GM18520 (cell line): Measurements from ENCODE around the gene AGAP1.

Source experiments
- ATAC-seq: cut with Tn5 transposase; IDR thresholded peaks from one replicate; pipeline ENCODE4 v1.9.1; 2021; ENCODE audit not compliant: unreplicated experiment

The AGAP1 gene

GRCh38 chr2:235605312-235606003, 111.6 kb downstream of the AGAP1 start:
- no peak for ATAC-seq

- no peak for ATAC-seq
These were observed 112.3 kb downstream of the AGAP1 start for GRCh38 chr2:235606004-235606715.

- ATAC-seq: no peak
These were observed 113.8 kb downstream of the AGAP1 start for GRCh38 chr2:235607546-235608199.

GRCh38 chr2:235608200-235608887, 114.5 kb downstream of the AGAP1 start:
- ATAC-seq: no peak

GRCh38 chr2:235609321-235609720, 115.5 kb downstream of the AGAP1 start:
- ATAC-seq: no peak

GRCh38 chr2:235609746-235610145, 115.9 kb downstream of the AGAP1 start:
- ATAC-seq: no peak

GRCh38 chr2:235610696-235611257, 116.9 kb downstream of the AGAP1 start:
- no peak for ATAC-seq

GRCh38 chr2:235611349-235611748, 117.5 kb downstream of the AGAP1 start:
- no peak for ATAC-seq

GRCh38 chr2:235611756-235612155, 117.9 kb downstream of the AGAP1 start:
- ATAC-seq: no peak

- ATAC-seq: no peak
These were observed 118.5 kb downstream of the AGAP1 start for GRCh38 chr2:235612181-235612950.

GRCh38 chr2:235613649-235614048, 119.8 kb downstream of the AGAP1 start:
- ATAC-seq: no peak

GRCh38 chr2:235614176-235614860, 120.5 kb downstream of the AGAP1 start:
- no peak for ATAC-seq

- ATAC-seq: no peak
These were observed 121.3 kb downstream of the AGAP1 start for GRCh38 chr2:235614900-235615712.

- no peak for ATAC-seq
These were observed 123.0 kb downstream of the AGAP1 start for GRCh38 chr2:235616885-235617284.

GRCh38 chr2:235618039-235618438, 124.2 kb downstream of the AGAP1 start:
- no peak for ATAC-seq

- ATAC-seq: no peak
These were observed 125.7 kb downstream of the AGAP1 start for GRCh38 chr2:235619544-235619943.

GRCh38 chr2:235621736-235622135, 127.9 kb downstream of the AGAP1 start:
- ATAC-seq: no peak

GRCh38 chr2:235623111-235623510, 129.3 kb downstream of the AGAP1 start:
- no peak for ATAC-seq

GRCh38 chr2:235623752-235624151, 129.9 kb downstream of the AGAP1 start:
- ATAC-seq: no peak
